ENCODE measurements around the gene PRKRIP1. TPM values are rescaled to one million over a fixed set of nuclear protein-coding genes. Genes with fewer than 3 reads are reported as not detected.

PRKRIP1 gene
- polyA plus RNA-seq, 1 donor (not counting 4 experiments of a cell fraction or from before 2014, with no cell fraction given) = 12.5 TPM

DNA sequence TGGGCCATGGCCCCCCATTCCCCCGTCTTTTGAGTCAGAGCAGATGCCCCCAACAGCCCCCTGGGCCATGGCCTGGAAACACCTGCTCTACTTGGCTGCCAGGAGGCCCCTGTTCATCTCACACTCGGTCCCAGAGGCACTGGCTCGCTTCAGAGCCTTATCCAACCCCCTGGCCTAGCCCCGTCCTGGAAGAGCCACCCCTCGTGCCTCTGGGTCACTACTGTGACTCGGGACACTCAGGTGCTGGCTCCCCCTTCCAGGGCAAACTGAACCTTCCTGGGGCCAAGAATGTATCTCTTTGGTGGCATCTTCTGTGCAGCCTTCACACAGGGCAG is 75.6 kb downstream of the PRKRIP1 start:
- Histone ChIP-seq H3K9ac (ENCODE audit: control insufficient read depth, extremely low read depth, insufficient read depth, low read length) (no peak overlapping the region), H3K9me1 (ENCODE audit: control insufficient read depth, extremely low read depth, insufficient read depth, low read length) (no peaks in the 10 kb centered on the region), H3K36me3 (ENCODE audit: control insufficient read depth in 2 of 2, extremely low read depth in 1 of 2, insufficient read depth in 2 of 2, low read length in 2 of 2) (peaks cover 6 to 8% of the 10 kb centered on the region in 2 experiments), H3K4me2 (ENCODE audit: control insufficient read depth, extremely low read depth, insufficient read depth, low read depth, low read length) (no peak overlapping the region), H3K27ac (ENCODE audit: control insufficient read depth, insufficient read depth, low read length) (no peak overlapping the region), H3K9me3 (ENCODE audit: control insufficient read depth, low read depth, low read length) (no peaks in the 10 kb centered on the region), H3K79me2 (ENCODE audit: control insufficient read depth, insufficient read depth, low read length) (no peaks in the 10 kb centered on the region), H3K4me3 (ENCODE audit: control insufficient read depth in 2 of 3, extremely low read depth in 1 of 3, insufficient read depth in 2 of 3, low read depth in 1 of 3, low read length in 3 of 3) (no peak overlapping the region), H2AFZ (ENCODE audit: control insufficient read depth, low read length) (no peak overlapping the region), H3K4me1 (ENCODE audit: control insufficient read depth, extremely low read depth, insufficient read depth, low read length) (no peaks in the 10 kb centered on the region), H4K20me1 (ENCODE audit: control insufficient read depth, extremely low read depth, insufficient read depth, low read length) (no peaks in the 10 kb centered on the region), H3K27me3 (ENCODE audit: control insufficient read depth, extremely low read depth, insufficient read depth, low read length) (no peaks in the 10 kb centered on the region)
- no peak for DNase-seq (ENCODE audit: low read depth, low spot score)
- dilution Hi-C loops (cut with MboI; ENCODE audit: extremely low pct_ligation_motif_present, low sequenced_read_pairs) = no loop called here
- TF ChIP-seq, protein P1, sequence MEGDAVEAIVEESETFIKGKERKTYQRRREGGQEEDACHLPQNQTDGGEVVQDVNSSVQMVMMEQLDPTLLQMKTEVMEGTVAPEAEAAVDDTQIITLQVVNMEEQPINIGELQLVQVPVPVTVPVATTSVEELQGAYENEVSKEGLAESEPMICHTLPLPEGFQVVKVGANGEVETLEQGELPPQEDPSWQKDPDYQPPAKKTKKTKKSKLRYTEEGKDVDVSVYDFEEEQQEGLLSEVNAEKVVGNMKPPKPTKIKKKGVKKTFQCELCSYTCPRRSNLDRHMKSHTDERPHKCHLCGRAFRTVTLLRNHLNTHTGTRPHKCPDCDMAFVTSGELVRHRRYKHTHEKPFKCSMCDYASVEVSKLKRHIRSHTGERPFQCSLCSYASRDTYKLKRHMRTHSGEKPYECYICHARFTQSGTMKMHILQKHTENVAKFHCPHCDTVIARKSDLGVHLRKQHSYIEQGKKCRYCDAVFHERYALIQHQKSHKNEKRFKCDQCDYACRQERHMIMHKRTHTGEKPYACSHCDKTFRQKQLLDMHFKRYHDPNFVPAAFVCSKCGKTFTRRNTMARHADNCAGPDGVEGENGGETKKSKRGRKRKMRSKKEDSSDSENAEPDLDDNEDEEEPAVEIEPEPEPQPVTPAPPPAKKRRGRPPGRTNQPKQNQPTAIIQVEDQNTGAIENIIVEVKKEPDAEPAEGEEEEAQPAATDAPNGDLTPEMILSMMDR (optimal IDR thresholded peaks at IDR 0.05 in 1 of 3, IDR thresholded peaks at IDR 0.05 in 1 of 3, conservative IDR thresholded peaks at IDR 0.05 in 1 of 3; ENCODE audit: extremely low read depth in 1 of 3, insufficient read depth in 2 of 3, low read length in 3 of 3) = no peak
- no peak for TF ChIP-seq EZH2 (IDR thresholded peaks at IDR 0.05; ENCODE audit: low read length)
- FAIRE-seq = no peak

DNA sequence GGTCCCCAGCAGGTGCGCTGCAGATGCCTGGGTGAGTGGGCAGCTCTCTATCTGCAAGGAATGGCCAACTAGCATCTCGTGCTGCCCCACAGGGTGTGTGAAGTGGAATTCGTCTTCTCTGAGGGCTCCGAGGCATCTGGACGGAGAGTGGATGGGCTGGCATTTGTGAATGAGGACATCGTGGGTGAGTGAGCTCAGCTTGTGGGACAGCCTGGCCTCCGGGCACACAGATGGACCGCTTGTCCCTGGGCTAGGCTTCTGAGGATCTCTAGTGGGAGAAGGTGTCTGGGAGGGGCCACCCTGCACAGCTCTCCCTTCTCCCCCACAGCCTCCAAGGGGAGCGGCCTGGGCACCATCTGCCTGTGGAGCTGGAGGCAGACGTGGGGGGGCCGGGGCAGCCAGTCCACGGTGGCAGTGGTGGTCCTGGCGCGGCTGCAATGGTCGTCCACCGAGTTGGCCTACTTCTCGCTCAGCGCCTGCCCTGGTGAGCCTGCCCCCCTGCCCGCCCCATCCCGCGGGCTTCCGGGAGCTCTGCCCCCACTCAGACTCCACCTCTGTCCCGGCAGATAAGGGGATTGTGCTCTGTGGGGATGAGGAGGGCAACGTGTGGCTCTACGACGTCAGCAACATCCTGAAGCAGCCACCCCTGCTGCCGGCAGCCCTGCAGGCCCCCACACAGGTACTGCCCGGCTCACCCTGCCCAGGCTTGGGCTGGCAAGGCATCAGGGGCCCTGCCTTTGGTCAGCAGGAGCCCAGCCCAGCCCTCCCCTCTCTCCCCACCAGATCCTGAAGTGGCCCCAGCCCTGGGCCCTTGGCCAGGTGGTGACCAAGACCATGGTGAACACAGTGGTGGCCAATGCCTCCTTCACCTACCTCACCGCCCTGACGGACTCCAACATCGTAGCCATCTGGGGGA is 76.2 kb downstream of the PRKRIP1 start:
- H3K9me1 ChIP-seq (ENCODE audit: control insufficient read depth, extremely low read depth, insufficient read depth, low read length) = no peaks in the 10 kb centered on the region
- DNase-seq (ENCODE audit: low read depth, low spot score) (no peak), FAIRE-seq (no peak)
- no peak overlapping the region for H3K9ac ChIP-seq (ENCODE audit: control insufficient read depth, extremely low read depth, insufficient read depth, low read length)
- dilution Hi-C loops (cut with MboI; ENCODE audit: extremely low pct_ligation_motif_present, low sequenced_read_pairs) = no loop called here
- H3K79me2 ChIP-seq (ENCODE audit: control insufficient read depth, insufficient read depth, low read length) = no peaks in the 10 kb centered on the region
- no peak overlapping the region for H3K4me2 ChIP-seq (ENCODE audit: control insufficient read depth, extremely low read depth, insufficient read depth, low read depth, low read length)
- H3K4me1 ChIP-seq (ENCODE audit: control insufficient read depth, extremely low read depth, insufficient read depth, low read length) = no peaks in the 10 kb centered on the region
- peaks cover 6 to 8% of the 10 kb centered on the region in 2 experiments for H3K36me3 ChIP-seq (ENCODE audit: control insufficient read depth in 2 of 2, extremely low read depth in 1 of 2, insufficient read depth in 2 of 2, low read length in 2 of 2)
- no peaks in the 10 kb centered on the region for H4K20me1 ChIP-seq (ENCODE audit: control insufficient read depth, extremely low read depth, insufficient read depth, low read length)
- H3K27ac ChIP-seq (ENCODE audit: control insufficient read depth, insufficient read depth, low read length) = no peak overlapping the region
- H3K4me3 ChIP-seq (ENCODE audit: control insufficient read depth in 2 of 3, extremely low read depth in 1 of 3, insufficient read depth in 2 of 3, low read depth in 1 of 3, low read length in 3 of 3) = no peak overlapping the region
- H2AFZ ChIP-seq (ENCODE audit: control insufficient read depth, low read length) = no peak overlapping the region
- H3K9me3 ChIP-seq (ENCODE audit: control insufficient read depth, low read depth, low read length) = no peaks in the 10 kb centered on the region
- no peaks in the 10 kb centered on the region for H3K27me3 ChIP-seq (ENCODE audit: control insufficient read depth, extremely low read depth, insufficient read depth, low read length)
- TF ChIP-seq, protein P1 (optimal IDR thresholded peaks at IDR 0.05 in 1 of 3, IDR thresholded peaks at IDR 0.05 in 1 of 3, conservative IDR thresholded peaks at IDR 0.05 in 1 of 3; ENCODE audit: extremely low read depth in 1 of 3, insufficient read depth in 2 of 3, low read length in 3 of 3) = no peak
- TF ChIP-seq EZH2 (IDR thresholded peaks at IDR 0.05; ENCODE audit: low read length) = no peak
